SK-N-SH (cell line): ENCODE results near the gene CSNK1G3. TPM values are rescaled to one million over a fixed set of nuclear protein-coding genes. Genes with fewer than 3 reads are reported as not detected.

Experiments used
- CTCF ChIA-PET: fragments of 300-600, 350-600 bp; formaldehyde crosslinking; extraction: SDS; loops from one replicate; lab custom pipeline; 2021; lab: Yijun Ruan, JAX
- POLR2A ChIA-PET: fragments of 350-600 bp; sonication (Branson Sonifier 250); formaldehyde crosslinking; extraction: SDS; loops from one replicate; lab custom pipeline; 2020; ENCODE audit warnings: antibody characterized with exemption, inconsistent platforms; lab: Yijun Ruan, JAX
- DNase-seq: peaks from one replicate; pipeline ENCODE4 v3.0.0; 2012
- H2AFZ ChIP-seq: fragments of 200-600 bp; sonication (generic); 2 replicates; pipeline ENCODE4 v1.8.1; 2016; ENCODE audit warnings: antibody characterized with exemption, mild to moderate bottlenecking, low read depth
- H3F3A ChIP-seq: fragments of 200-600 bp; sonication (generic); replicated peaks from 2 replicates; pipeline ENCODE3; 2016; ENCODE audit warnings: antibody characterized with exemption, mild to moderate bottlenecking; ENCODE audit not compliant: insufficient read depth
- H3K27ac ChIP-seq, 2 experiments: fragments of 200-500 bp in 1 of 2; fragments of 200-600 bp in 1 of 2; sonication (Bioruptor generic) in 1 of 2; sonication (generic), shearing (Covaris generic) in 1 of 2; 2 replicates each; pipeline versions ENCODE4 v1.5.1 to v1.6.1; 2014 to 2016; ENCODE audit warnings: low read depth in 2 of 2, inconsistent platforms in 1 of 2, low read length in 1 of 2, mild to moderate bottlenecking in 1 of 2, mixed read lengths in 1 of 2
- H3K27me3 ChIP-seq: fragments of 200-600 bp; sonication (generic), shearing (Covaris generic); 2 replicates; pipeline ENCODE4 v1.6.1; 2016; ENCODE audit warnings: mixed run types; ENCODE audit not compliant: insufficient read depth
- H3K36me3 ChIP-seq, 2 experiments: fragments of 200-500 bp in 1 of 2; fragments of 200-600 bp in 1 of 2; sonication (Bioruptor generic) in 1 of 2; sonication (generic) in 1 of 2; replicated peaks in 1 of 2; 2 replicates each; pipeline versions ENCODE3 to v1.5.1; 2014 to 2016; ENCODE audit warnings: low read length in 1 of 2, mild to moderate bottlenecking in 1 of 2; ENCODE audit not compliant: insufficient read depth in 2 of 2, control insufficient read depth in 1 of 2
- H3K4me1 ChIP-seq, 2 experiments: fragments of 200-500 bp in 1 of 2; fragments of 200-600 bp in 1 of 2; sonication (Bioruptor generic) in 1 of 2; sonication (generic), shearing (Covaris generic) in 1 of 2; 2 replicates each; pipeline versions ENCODE4 v1.5.1 to v1.6.1; 2014 to 2016; ENCODE audit warnings: low read depth in 1 of 2, low read length in 1 of 2, mixed run types in 1 of 2; ENCODE audit not compliant: insufficient read depth in 2 of 2, control insufficient read depth in 1 of 2
- H3K4me2 ChIP-seq: fragments of 200-600 bp; sonication (generic), shearing (Covaris generic); 2 replicates; pipeline ENCODE4 v1.6.1; 2017; ENCODE audit warnings: mixed run types
- H3K4me3 ChIP-seq, 2 experiments: fragments of 200-500 bp in 1 of 2; fragments of 200-600 bp in 1 of 2; sonication (Bioruptor generic) in 1 of 2; sonication (generic), shearing (Covaris generic) in 1 of 2; 2 replicates each; pipeline versions ENCODE4 v1.5.1 to v1.8.1; 2014 to 2016; ENCODE audit warnings: low read depth in 2 of 2, inconsistent platforms in 1 of 2, low read length in 1 of 2, mild to moderate bottlenecking in 1 of 2, mixed read lengths in 1 of 2, moderate library complexity in 1 of 2
- H3K79me2 ChIP-seq: fragments of 200-600 bp; sonication (generic); 2 replicates; pipeline ENCODE4 v1.8.1; 2017; ENCODE audit warnings: mild to moderate bottlenecking; ENCODE audit not compliant: insufficient read depth
- H3K9ac ChIP-seq: fragments of 200-600 bp; sonication (generic); 2 replicates; pipeline ENCODE4 v1.6.1; 2017; ENCODE audit warnings: mixed run types
- H3K9me2 ChIP-seq: fragments of 200-600 bp; sonication (generic); 2 replicates; pipeline ENCODE4 v1.6.1; 2017; ENCODE audit warnings: mixed run types
- H3K9me3 ChIP-seq: fragments of 200-600 bp; sonication (generic); 2 replicates; pipeline ENCODE4 v1.6.1; 2017; ENCODE audit warnings: mixed run types, mild to moderate bottlenecking, moderate library complexity
- H4K20me1 ChIP-seq: fragments of 200-600 bp; sonication (generic); 2 replicates; pipeline ENCODE4 v1.6.1; 2017; ENCODE audit warnings: mild to moderate bottlenecking, mixed run types; ENCODE audit not compliant: insufficient read depth
- CHD2 ChIP-seq: fragments of 150-350 bp; IDR thresholded peaks from 2 replicates; pipeline ENCODE4 v1.6.1; 2018; ENCODE audit warnings: low read length; ENCODE audit not compliant: partially characterized antibody
- EZH2phosphoT487 ChIP-seq: fragments of 200-600 bp; sonication (generic); IDR thresholded peaks from 2 replicates; pipeline ENCODE4 v1.6.1; 2017; ENCODE audit warnings: low read depth, mixed run types, mild to moderate bottlenecking, antibody characterized with exemption, moderate library complexity, borderline replicate concordance
- FOSL2 ChIP-seq: IDR thresholded peaks from 2 replicates; pipeline ENCODE4 v1.4.0; 2012; ENCODE audit warnings: low read depth, mild to moderate bottlenecking, moderate library complexity, borderline replicate concordance
- FOXJ3 ChIP-seq: sonication (generic); formaldehyde crosslinking; IDR thresholded peaks from 2 replicates; pipeline ENCODE4 v1.5.1; 2020; ENCODE audit warnings: mild to moderate bottlenecking, missing genetic modification reagents
- IRF3 ChIP-seq: fragments of 150-350 bp; IDR thresholded peaks from 2 replicates; pipeline ENCODE4 v1.6.1; 2016; ENCODE audit warnings: mild to moderate bottlenecking, low read depth, low read length
- JUND ChIP-seq: IDR thresholded peaks from 2 replicates; pipeline ENCODE4 v1.4.0; 2012
- MXI1 ChIP-seq: IDR thresholded peaks from 2 replicates; pipeline ENCODE4 v1.6.1; 2012; ENCODE audit warnings: mild to moderate bottlenecking, low read depth, low read length, improper control_type of control experiment
- PBX3 ChIP-seq: IDR thresholded peaks from 2 replicates; pipeline ENCODE4; 2012
- POLR2AphosphoS5 ChIP-seq: IDR thresholded peaks from 2 replicates; pipeline ENCODE4 v1.6.1; 2012; ENCODE audit warnings: low read depth, low read length
- RXRA ChIP-seq: IDR thresholded peaks from 2 replicates; pipeline ENCODE4 v1.4.0; 2012; ENCODE audit warnings: low read depth, mild to moderate bottlenecking, borderline replicate concordance
- SIN3A ChIP-seq: IDR thresholded peaks from 2 replicates; pipeline ENCODE4 v1.6.1; 2012; ENCODE audit warnings: low read depth, mild to moderate bottlenecking, low read length, moderate library complexity, borderline replicate concordance
- SMC3 ChIP-seq: IDR thresholded peaks from 2 replicates; pipeline ENCODE4 v1.6.1; 2012; ENCODE audit warnings: low read depth, low read length, improper control_type of control experiment
- TAF1 ChIP-seq: IDR thresholded peaks from 2 replicates; pipeline ENCODE4 v1.6.1; 2012; ENCODE audit warnings: low read depth, mild to moderate bottlenecking, low read length, moderate library complexity, borderline replicate concordance
- TCF12 ChIP-seq: IDR thresholded peaks from 2 replicates; pipeline ENCODE4 v1.4.0; 2012
- TEAD4 ChIP-seq: IDR thresholded peaks from 2 replicates; pipeline ENCODE4 v1.4.0; 2012; ENCODE audit warnings: mild to moderate bottlenecking, borderline replicate concordance; ENCODE audit not compliant: insufficient read depth
- ZBTB33 ChIP-seq: IDR thresholded peaks from 2 replicates; pipeline ENCODE4 v1.4.0; 2012; ENCODE audit warnings: low read depth, borderline replicate concordance
- WGBS: methylation state at CpG from one replicate; pipeline ENCODE4 v1.1.6; 2017; ENCODE audit warnings: low lambda C conversion rate; 5-methylcytosine and 5-hydroxymethylcytosine counted together
- polyA plus RNA-seq, 3 experiments: library from polyadenylated mRNA; depleted of rRNA; stranded (reverse); fragments of >200 nt; gene quantifications; 2 replicates each; pipeline ENCODE4 v1.2.3, GENCODE V29; 2012
- TF ChIP-seq, protein P1 (sequence below): fragments of 200-600 bp; sonication (generic); IDR thresholded peaks from 2 replicates; pipeline ENCODE4 v1.6.1; 2017; ENCODE audit warnings: antibody characterized with exemption, mild to moderate bottlenecking, moderate library complexity
- TF ChIP-seq, protein P2 (sequence below): IDR thresholded peaks from 2 replicates; pipeline ENCODE4 v1.4.0; 2012; ENCODE audit warnings: low read depth
- TF ChIP-seq, protein P3 (sequence below): IDR thresholded peaks from 2 replicates; pipeline ENCODE4 v1.6.1; 2012; ENCODE audit warnings: mild to moderate bottlenecking, low read depth, low read length, moderate library complexity

CSNK1G3 gene
- polyA plus RNA-seq, 1 of the 3 experiments (the other 2 are of a cell fraction) = 13.1 TPM

- POLR2A ChIA-PET = no interaction called here
- WGBS = 33% methylated on average over 2 of the region's 2 CpGs
- H3K4me3 ChIP-seq = no peak overlapping the region
- H3F3A ChIP-seq = no peaks in the 10 kb centered on the region
- H3K27me3 ChIP-seq = no peaks in the 10 kb centered on the region
- no peaks in the 10 kb centered on the region for H3K4me1 ChIP-seq
- CTCF ChIA-PET = no interaction called here
- no peak overlapping the region for H3K27ac ChIP-seq
- H2AFZ ChIP-seq = no peak overlapping the region
- no peaks in the 10 kb centered on the region for H3K79me2 ChIP-seq
- no peak overlapping the region for H3K9ac ChIP-seq
- H4K20me1 ChIP-seq = no peaks in the 10 kb centered on the region
- no peaks in the 10 kb centered on the region for H3K9me3 ChIP-seq
- no peaks in the 10 kb centered on the region for H3K36me3 ChIP-seq
- DNase-seq = no peak
- no peak overlapping the region for H3K4me2 ChIP-seq
- no peak for TF ChIP-seq ZBTB33
- TF ChIP-seq EZH2phosphoT487 = no peak
- TF ChIP-seq TEAD4 = no peak
- TF ChIP-seq, protein P1, sequence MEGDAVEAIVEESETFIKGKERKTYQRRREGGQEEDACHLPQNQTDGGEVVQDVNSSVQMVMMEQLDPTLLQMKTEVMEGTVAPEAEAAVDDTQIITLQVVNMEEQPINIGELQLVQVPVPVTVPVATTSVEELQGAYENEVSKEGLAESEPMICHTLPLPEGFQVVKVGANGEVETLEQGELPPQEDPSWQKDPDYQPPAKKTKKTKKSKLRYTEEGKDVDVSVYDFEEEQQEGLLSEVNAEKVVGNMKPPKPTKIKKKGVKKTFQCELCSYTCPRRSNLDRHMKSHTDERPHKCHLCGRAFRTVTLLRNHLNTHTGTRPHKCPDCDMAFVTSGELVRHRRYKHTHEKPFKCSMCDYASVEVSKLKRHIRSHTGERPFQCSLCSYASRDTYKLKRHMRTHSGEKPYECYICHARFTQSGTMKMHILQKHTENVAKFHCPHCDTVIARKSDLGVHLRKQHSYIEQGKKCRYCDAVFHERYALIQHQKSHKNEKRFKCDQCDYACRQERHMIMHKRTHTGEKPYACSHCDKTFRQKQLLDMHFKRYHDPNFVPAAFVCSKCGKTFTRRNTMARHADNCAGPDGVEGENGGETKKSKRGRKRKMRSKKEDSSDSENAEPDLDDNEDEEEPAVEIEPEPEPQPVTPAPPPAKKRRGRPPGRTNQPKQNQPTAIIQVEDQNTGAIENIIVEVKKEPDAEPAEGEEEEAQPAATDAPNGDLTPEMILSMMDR = no peak
- TF ChIP-seq TAF1 = no peak
- TF ChIP-seq RXRA = no peak
- TF ChIP-seq MXI1 = no peak
- no peak for TF ChIP-seq SMC3
- TF ChIP-seq SIN3A = no peak
- no peak for TF ChIP-seq POLR2AphosphoS5
- no peak for TF ChIP-seq PBX3
- TF ChIP-seq FOXJ3 (CRISPR knock-in tag) = no peak
- no peak for TF ChIP-seq CHD2
- TF ChIP-seq, protein P2, sequence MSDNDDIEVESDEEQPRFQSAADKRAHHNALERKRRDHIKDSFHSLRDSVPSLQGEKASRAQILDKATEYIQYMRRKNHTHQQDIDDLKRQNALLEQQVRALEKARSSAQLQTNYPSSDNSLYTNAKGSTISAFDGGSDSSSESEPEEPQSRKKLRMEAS = no peak
- TF ChIP-seq, protein P3, sequence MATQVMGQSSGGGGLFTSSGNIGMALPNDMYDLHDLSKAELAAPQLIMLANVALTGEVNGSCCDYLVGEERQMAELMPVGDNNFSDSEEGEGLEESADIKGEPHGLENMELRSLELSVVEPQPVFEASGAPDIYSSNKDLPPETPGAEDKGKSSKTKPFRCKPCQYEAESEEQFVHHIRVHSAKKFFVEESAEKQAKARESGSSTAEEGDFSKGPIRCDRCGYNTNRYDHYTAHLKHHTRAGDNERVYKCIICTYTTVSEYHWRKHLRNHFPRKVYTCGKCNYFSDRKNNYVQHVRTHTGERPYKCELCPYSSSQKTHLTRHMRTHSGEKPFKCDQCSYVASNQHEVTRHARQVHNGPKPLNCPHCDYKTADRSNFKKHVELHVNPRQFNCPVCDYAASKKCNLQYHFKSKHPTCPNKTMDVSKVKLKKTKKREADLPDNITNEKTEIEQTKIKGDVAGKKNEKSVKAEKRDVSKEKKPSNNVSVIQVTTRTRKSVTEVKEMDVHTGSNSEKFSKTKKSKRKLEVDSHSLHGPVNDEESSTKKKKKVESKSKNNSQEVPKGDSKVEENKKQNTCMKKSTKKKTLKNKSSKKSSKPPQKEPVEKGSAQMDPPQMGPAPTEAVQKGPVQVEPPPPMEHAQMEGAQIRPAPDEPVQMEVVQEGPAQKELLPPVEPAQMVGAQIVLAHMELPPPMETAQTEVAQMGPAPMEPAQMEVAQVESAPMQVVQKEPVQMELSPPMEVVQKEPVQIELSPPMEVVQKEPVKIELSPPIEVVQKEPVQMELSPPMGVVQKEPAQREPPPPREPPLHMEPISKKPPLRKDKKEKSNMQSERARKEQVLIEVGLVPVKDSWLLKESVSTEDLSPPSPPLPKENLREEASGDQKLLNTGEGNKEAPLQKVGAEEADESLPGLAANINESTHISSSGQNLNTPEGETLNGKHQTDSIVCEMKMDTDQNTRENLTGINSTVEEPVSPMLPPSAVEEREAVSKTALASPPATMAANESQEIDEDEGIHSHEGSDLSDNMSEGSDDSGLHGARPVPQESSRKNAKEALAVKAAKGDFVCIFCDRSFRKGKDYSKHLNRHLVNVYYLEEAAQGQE = no peak
- no peak for TF ChIP-seq IRF3
- TF ChIP-seq TCF12 = no peak
- no peak for TF ChIP-seq JUND
- no peak for TF ChIP-seq FOSL2
- TF ChIP-seq, all 33 proteins: peak for 0
- no peaks in the 10 kb centered on the region for H3K9me2 ChIP-seq
Measured at GRCh38 chr5:123639244-123639643, 127.3 kb downstream of the CSNK1G3 start.
